ENCODE data around the gene KLHL42.

DNA sequence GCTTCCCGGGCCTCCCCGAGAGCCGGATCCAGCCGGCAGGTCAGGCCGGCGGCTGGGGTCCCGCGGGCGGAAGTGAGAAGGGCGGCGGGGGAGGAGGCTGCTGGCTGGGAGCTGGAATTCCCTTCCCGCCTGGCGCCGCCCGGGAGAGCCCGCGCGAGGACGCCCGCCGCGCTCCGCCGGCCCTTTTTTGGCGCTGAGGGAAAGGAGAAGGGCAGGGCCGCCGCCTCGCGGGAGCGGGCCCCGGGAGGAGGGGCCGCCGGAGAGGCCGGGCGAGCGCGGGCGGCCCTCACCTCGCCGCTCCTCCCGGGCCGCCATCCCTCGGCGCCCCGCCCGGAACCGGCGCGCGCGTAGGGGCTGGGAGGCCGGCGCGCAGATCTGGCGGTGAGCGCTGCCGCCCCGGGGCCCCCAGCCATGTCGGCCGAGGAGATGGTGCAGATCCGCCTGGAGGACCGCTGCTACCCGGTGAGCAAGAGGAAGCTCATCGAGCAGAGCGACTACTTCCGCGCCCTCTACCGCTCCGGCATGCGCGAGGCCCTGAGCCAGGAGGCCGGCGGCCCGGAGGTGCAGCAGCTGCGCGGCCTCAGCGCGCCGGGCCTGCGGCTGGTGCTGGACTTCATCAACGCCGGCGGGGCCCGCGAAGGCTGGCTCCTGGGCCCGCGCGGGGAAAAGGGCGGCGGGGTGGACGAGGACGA, at the start of gene KLHL42, which contains the start of gene MANSC4:
- TF ChIP-seq EZH2 (IDR thresholded peaks at IDR 0.05; ENCODE audit: insufficient read depth, poor library complexity, severe bottlenecking) (no peak), EZH2phosphoT487 (IDR thresholded peaks at IDR 0.05; ENCODE audit: insufficient read depth, low read depth) (no peak)
